ENCODE measurements around the gene COL5A3.

- TF ChIP-seq L3MBTL2 (conservative IDR thresholded peaks at IDR 0.05) (no peak), ARNT (IDR thresholded peaks at IDR 0.05) (no peak), BHLHE40 (IDR thresholded peaks at IDR 0.05; ENCODE audit: borderline replicate concordance) (no peak), FOXK2 (IDR thresholded peaks at IDR 0.05) (no peak), FOXM1 (IDR thresholded peaks at IDR 0.05; ENCODE audit: borderline replicate concordance) (no peak), ELF4 (IDR thresholded peaks at IDR 0.05) (no peak), CTBP1 (IDR thresholded peaks at IDR 0.05; ENCODE audit: borderline replicate concordance) (no peak), FOXA1 (IDR thresholded peaks at IDR 0.05) (no peak), SP1 (IDR thresholded peaks at IDR 0.05) (no peak), NFRKB (IDR thresholded peaks at IDR 0.05) (no peak), SUZ12 (IDR thresholded peaks at IDR 0.05) (no peak), ZNF384 (IDR thresholded peaks at IDR 0.05) (no peak), HDGF (IDR thresholded peaks at IDR 0.05; ENCODE audit: borderline replicate concordance) (no peak)
Observed at GRCh38 chr19:9932835-9933234, 77.5 kb downstream of the COL5A3 start.
